HG03025 (cell line): ENCODE measurements around the gene SCN4B.
"Not testable (repeated sequence)": the region's sequence is repeated elsewhere in the genome, so short reads cannot be mapped to it uniquely, and the experiment has no call there.

Experiments
- ATAC-seq: cut with Tn5 transposase; IDR thresholded peaks from one replicate; pipeline ENCODE4 v1.9.1; 2021; ENCODE audit warnings: mild to moderate bottlenecking, moderate library complexity; ENCODE audit not compliant: unreplicated experiment, low FRiP score

SCN4B gene, protein sequence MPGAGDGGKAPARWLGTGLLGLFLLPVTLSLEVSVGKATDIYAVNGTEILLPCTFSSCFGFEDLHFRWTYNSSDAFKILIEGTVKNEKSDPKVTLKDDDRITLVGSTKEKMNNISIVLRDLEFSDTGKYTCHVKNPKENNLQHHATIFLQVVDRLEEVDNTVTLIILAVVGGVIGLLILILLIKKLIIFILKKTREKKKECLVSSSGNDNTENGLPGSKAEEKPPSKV

DNA sequence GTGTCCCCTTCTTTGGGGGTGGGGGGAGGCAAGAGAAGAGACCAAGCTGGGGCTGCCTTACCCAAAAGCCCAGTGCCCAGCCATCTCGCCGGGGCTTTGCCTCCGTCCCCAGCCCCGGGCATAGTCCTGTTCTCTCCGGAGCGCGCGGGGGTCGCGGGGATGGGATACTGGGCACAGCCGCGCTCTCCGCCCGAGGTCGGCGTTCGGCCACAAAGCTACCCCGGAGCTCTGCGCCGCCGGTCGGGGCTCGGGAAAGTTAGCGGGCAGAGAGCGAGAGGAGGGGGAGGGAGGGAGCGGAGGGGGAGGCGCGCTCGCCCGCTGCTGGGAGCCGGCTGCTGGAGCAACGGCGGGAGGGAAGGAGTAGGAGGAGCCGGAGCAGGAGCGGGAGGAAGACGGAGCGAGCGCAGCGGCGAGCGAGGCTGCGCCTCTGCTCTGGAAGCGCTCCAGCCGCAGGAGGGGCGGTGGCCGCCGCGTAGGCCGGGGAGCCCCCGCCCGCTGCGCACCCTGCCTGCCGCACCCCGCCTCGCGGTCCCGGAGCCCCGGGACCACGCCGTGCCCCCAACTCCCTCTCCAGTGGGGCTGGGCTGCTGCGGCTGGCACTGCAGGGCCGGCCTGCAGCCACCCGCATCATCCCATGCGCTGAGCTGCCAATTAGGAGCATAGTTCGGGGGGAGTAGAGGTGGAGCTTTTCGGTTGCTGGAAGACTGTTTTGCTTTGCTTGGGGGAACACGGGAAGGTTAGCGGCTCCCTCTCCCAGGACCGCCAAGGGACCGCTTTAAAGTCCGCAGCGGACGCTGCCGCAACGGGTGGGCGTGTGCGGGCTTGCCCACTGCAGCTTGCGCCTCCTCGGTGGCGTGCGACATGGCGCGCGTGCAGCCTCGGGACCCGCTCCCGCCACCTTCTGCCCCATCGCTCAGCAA lies at the start of gene SCN4B:
SCN4B (minus strand) TSS at position 272 of the 920 bp plus-strand sequence; CDS start at position 122, 150 bp downstream.
- ATAC-seq = no peak

DNA sequence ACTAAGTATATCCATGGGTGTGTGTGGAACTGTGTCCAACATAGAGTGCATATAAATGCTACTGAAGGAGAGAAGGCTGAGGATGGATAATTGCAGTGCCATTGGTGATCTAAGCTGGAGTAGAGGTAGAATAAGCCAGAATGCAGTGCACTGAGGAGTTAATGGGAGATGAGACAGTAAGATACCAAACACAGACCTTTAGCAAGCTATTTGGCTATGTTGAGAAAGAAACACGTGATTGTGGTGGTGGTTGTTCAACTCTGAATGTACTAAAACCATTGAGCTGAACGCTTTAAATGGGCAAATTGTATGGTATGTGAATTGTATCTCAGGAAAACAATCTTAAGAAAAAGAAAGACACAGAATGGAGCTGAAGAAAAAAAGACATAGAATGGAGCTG lies 49.3 kb upstream of the SCN4B start:
- no peak for ATAC-seq

DNA sequence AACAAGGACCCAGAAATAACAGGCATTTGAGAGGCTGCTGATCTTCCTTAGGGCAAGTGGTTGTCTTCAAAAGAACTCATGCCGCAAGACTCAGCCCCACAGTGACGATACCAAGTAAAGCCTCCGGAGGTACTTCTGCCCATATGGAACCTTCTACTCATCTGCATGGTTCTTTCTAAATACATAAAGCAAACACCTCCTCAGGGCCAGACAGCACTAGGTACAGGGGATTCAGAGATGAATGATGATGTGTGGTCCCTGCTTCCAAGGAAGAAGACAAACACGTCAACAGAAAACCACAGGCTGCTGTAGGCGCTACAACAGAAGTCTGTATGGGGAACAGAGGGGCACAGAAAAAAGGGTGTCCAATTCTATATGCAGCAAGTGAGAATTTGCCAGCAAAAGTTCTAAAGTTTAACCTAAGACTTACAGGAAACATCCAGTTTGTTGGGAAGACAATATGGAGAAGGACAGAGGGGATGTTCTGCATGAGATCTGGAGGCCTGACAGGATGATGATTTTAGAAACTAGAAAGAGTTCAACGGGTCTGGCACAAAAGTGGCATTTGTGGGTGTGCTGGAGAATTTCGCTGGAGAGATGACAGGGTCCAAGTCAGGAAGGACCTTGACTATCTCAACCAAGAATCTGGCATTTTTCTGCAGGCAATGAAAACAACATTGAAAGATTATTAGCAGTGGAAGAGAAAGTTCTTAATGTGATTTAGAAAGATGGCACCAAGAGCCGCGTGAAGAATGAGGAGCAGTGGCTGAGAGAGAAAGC lies 48.5 kb upstream of the SCN4B start:
- ATAC-seq = no peak

DNA sequence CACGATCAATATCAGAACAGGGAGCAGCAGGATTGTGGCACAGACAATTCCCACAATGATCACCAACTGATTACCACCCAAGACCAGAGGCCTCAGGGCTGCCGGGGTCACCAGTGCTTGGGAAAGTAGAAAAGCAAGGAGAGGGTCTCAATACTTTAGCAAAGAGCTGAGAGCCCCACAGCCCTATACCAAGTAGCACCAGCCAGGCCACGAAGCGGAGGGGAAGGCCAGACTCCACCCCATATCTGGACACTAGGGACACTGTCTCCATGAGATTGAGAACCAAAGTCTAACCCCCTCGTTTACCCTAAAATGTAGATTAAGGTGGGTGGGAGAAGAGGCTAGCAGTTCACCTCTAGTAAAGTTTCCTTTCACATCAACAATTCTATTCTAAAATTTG lies 47.9 kb upstream of the SCN4B start:
- no peak for ATAC-seq

DNA sequence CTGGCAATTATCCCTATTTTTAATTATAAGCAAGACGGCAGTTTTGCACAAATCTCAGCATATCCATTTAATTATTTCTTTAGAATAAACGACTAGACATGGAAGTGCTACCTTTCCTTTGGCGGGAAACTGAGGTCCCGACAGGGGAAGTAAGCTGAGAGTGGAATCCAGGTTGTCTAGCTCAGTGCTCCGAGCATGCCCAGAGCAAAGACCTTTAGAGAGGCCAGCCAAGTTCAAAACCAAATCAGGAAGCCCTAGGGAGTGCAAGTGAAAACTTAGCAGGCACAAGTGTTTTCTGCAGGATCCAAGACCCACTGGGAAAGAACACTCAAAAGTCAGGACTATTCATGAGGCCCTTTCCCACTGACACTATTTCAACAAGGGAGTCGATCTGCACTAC lies 46.5 kb upstream of the SCN4B start:
- ATAC-seq = no peak

DNA sequence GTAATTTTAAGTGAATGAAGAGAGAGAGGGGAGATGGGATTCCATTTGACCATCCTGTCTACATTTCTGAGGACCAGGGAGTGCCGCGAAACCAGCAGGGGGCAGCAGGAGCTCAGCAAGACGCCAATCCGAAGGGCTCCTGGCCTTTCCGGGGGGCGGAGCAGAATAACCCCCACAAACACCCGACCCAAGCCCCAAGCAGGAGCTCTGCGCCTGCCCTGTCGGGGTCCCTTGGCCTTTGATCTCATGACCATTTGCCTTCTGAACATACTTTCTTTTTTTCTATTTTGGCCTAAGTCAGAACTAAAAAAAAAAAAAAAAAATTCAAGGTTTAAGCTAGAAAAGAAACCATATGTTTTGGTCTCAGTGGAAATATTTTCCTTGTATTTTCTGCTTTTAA lies 45.7 kb upstream of the SCN4B start:
- no peak for ATAC-seq

DNA sequence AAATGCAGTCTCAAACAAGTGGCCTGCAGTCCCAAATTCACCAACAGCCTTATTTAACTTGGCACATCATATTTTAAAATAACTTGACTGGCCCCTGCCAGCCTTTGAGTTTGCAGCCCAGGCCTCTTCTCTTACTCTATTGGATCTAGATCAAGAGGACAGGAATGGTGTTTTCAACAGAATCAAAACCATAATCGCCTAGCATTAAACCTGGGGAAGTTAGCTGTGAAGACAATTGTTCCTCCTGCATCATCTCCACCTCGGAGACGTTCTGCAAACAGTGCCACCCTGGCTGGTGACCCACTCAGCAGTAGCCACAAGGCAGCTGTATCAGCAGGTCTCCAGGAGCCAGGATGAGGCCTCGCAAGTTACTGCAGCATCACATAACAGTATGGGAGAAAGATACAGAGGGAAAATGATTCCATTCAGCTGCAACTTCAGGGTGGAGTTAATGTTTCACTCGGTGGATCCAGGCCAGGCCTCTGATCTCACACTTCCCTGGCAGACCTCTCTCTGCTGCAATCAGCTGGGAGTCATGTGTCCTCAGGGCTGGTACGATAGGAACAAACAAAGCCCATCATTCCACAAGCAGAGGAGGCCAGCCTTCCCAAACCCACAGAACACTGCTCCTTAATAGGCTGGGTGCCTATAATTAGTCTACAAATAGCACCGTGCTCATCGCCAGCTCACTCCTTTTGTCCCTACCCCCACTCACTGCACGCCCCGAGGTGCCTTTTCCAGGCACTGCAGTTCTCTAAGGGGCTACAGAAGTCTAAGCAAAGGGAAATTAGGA lies 42.4 kb upstream of the SCN4B start:
- no peak for ATAC-seq

DNA sequence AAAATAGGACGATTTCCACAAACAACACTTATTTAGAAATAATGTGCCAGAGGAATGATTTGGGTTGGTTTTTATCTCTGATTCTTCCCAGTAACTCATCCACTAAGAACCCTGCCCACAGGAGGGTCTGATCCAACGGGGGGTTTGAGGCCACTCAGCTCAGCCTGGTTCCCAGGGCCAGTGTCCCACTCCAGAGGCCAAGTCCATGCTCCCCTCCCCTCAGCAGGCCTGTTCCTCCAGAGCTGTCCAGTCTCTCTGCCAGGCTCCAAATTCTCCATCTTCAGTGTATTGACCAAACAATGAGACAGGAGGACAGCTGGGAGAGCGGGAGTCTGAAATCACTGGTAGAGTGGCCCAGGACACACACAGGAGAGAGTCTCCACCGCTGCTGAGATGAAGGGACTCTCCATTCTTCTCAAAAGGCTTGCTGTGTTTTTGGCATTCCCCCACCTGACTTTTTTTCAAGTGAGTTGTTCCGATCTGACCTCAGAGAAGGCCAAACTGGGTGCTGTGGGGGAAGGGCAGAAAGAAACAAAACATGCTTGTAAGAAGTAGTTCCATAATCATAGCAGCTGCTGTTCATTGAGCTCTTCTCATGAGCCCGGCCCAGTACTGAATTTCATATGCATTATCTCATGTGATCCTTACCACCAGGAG lies 41.4 kb upstream of the SCN4B start:
- ATAC-seq = no peak

DNA sequence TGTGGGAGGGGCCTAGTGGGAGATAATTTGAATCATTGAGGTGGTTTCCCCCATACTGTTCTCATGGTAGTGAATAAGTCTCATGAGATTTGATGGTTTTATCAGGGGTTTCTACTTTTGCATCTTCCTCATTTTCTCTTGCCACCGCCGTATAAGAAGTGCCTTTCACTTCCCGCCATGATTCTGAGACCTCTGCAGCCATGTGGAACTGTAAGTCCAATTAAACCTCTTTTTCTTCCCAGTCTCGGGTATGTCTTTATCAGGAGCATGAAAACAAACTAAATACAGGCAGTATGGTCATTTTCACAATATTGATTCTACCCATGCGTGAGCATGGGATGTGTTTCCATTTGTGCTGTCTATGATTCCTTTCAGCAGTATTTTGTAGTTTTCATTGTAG lies 40.2 kb upstream of the SCN4B start:
- not testable (repeated sequence) for ATAC-seq

DNA sequence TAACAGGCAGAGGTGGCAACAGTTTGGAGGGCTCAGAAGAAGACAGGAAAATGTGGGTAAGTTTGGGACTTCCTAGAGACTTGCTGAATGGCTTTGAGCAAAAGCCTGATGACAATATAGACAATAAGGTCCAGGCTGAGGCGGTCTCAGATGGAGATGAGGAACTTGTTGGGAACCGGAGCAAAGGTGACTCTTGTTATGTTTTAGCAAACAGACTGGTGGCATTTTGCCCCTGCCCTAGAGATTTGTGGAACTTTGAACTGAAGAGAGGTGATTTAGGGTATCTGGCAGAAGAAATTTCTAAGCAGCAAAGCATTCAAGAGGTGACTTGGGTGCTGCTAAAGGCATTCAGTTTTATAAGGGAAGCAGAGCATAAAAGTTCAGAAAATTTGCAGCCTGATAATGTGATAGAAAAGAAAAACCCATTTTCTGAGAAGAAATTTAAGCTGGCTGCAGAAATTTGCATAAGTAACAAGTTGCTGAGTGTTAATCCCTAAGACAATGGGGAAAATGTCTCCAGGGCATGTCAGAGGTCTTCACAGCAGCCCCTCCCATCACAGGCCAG lies 38.4 kb upstream of the SCN4B start:
- ATAC-seq = not testable (repeated sequence)

DNA sequence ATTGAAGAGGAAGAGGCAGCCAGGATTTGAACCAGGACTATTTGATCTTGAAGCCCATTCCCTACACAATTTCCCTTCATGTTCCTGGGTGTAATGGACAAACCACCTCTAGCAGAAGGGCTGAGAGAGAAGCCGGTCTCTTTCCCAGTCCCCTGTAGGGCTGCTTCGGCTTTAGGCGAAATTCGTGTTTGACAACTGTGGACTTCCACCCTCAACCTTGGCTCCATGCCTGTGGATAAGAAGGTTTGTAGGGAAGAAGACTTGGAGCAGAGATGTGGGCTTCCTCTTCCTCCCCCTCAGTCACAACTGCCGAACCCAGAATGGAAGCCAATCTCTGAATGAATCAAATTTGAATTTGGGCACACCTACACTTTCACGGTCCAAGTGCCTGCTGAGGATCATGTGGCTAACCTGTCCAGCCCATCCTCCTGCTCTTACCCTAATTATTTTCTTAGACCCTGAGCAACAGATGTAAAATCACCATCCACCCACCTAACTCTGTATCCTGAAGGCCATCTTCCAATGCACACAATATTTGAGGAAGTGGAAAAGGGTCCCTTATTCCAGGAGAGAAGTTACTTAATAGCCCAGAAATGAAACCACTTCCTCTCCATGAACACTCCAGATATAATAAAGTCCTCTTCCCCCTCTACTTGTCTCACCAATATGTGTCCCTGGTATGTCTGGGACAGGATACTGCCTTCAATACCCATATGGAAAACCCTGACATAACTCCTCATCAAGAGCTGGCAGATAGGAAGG lies 33.9 kb upstream of the SCN4B start:
- ATAC-seq = no peak

DNA sequence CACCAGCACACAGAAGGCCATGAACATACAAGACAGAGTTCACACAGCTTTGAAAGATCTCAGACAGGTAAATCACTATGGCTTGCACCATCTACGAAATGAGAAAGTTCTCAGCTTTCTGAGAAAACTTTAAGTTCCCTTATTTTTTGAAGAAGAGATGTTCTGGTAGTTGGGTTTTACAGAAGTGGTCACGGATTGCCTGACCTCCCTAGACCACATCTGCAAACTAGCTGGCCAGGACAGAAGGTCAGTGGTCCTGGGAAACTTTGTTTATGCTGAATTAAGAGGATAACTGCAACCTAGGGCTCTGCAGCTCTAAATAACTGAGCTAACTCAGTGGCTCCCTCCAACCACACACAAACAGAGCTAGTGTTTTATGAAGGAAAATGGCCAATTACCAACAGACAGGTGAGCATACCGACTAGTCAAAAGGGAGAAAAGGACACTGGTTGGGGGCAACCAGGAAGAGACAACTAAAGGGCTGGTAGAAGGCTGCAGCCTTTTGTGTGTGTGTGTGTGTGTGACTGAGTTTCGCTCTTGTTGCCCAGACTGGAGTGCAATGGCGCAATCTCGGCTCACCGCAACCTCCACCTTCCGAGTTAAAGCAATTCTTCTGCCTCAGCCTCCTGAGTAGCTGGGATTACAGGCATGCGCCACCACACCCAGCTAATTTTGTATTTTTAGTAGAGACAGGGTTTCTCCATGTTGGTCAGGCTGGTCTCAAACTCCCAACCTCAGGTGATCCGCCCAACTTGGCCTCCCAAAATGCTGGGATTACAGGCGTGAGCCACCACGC lies 32.4 kb upstream of the SCN4B start:
- ATAC-seq = no peak

DNA sequence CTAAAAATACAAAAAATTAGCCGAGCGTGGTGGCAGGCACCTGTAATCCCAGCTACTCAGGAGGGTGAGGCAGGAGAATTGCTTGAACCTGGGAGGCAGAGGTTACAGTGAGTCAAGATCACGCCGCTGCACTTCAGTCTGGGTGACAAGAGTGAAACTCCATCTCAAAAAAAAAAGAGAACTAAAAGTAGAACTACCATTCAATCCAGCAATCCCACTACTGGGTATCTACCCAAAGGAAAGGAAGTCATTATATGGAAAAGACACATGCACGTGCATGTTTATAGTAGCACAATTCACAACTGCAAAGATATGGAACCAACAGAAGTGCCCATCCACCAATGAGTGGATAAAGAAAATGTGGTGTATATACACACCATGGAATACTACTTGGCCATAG lies 31.1 kb upstream of the SCN4B start:
- not testable (repeated sequence) for ATAC-seq

DNA sequence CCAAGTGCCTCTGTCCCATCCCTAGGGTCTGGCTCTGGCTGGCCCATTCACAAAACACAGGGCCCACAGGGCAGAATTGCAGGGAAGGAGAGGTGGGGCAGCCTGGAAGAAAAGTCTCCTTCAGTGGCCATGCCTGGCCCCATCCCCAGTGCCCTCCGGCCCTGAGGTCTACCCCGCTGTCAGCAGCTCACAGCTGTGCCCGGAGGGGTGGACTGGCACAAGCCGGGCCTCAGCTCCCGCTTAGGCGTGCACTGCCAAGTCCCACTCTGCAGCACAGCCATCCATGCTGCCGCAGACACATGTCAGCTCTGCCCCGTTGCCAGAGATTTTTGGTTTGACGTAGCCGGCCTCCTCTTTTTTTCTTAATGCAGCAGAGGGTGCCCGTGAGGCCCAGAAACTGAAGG lies 27.7 kb upstream of the SCN4B start:
- no peak for ATAC-seq

DNA sequence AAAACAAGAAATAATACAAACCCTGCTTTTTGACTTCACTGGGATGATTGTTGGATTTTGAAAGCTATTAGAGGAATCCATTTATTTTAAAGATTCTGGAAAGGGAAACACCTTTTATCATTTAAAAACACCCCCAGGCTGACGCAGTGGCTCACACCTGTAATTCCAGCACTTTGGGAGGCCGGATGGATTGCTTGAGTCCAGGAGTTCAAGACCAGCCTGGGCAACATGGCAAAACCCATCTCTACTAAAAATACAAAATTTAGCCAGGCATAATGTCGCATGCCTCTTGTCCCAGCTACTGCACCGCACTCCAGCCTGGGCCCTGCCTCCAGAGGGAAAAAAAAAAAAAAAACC lies 24.1 kb upstream of the SCN4B start:
- ATAC-seq = no peak

DNA sequence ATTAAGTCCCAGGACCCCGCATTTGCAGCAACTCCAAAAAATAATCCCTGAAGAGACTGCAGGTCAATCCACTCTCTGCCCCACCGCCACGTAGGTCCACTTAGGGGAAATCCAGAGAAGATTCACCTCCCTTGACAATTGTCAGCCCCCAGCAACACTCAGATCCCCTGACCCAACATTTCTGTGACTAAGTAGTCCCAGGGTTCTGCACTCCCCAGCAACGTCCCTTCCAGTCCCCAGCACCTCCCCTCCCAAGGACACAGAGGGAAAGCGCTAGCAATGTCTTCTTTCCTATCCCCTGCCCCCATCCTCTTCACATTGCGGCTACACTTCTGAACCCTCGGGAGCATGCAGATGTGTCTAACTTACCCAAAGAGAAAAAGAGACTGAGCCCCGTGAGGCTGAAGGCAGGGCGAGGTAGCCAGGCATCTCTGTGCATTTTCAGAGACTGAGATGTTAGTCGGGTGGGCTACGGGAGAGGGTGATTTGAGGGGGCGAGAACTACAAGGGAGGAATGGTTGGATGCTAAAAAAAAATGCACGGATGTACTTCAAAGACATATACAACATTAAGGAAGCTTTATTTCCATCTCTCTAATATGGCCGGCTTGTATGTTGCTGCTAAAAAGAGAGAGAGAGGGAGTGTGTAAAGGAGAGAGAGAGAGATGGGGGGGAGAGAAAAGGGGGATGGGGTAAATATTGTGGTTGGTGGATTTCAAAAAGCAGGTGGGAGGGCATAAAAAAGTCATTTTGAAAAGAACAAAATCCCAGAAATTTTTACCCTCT lies 23.6 kb upstream of the SCN4B start, which contains the start of gene SCN2B:
SCN2B (minus strand) TSS at position 647 of the 785 bp plus-strand sequence; CDS start at position 439, 208 bp downstream.
- ATAC-seq = no peak
